ENCODE measurements around the gene DCAF8L2. TPM values are rescaled to one million over a fixed set of nuclear protein-coding genes. Genes with fewer than 3 reads are reported as not detected.

DCAF8L2 gene
- total RNA-seq, 1 donor from 2014 or later = not detected

- H3K27me3 ChIP-seq = no peaks in the 10 kb centered on the region
- H3K36me3 ChIP-seq = no peaks in the 10 kb centered on the region
- no peak overlapping the region for H3K4me3 ChIP-seq
- TF ChIP-seq CTCF (IDR thresholded peaks at IDR 0.05) = no peak
- no peak for TF ChIP-seq POLR2A (IDR thresholded peaks at IDR 0.05)
- TF ChIP-seq POLR2AphosphoS5 (IDR thresholded peaks at IDR 0.05; ENCODE audit: insufficient read depth in 1 of 2, low read depth in 1 of 2) = no peak
- H3K27ac ChIP-seq = no peak overlapping the region
- intact Hi-C loops (cut with DNase I) = no loop called here
- no peaks in the 10 kb centered on the region for H3K4me1 ChIP-seq
- DNase-seq (ENCODE audit: extremely low spot score in 2 of 2) = no peak
- no peaks in the 10 kb centered on the region for H3K9me3 ChIP-seq
These were observed 19.0 kb upstream of the DCAF8L2 start for GRCh38 chrX:27571164-27571563.

DNA sequence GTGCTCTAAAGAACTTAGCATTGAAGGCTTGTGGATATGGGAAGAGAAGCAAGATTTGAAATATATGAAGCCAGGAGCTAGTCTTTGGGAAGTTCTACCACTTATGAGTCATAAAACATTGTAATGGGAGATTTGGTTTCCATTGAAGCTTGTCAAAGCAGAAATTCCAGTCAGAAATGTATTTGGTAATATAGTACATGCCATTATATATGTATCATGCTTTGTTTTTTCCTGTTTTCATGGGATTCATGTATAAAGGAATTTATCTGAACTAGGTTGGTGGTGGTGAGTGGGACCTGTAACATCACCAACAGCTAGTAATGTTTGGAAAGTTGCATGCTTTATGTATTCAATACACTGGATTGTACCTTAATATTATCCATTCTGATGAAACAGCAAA, 14.6 kb upstream of the DCAF8L2 start:
- intact Hi-C loops (cut with DNase I) = no loop called here
- Histone ChIP-seq H3K27ac (no peak overlapping the region), H3K27me3 (no peaks in the 10 kb centered on the region), H3K9me3 (no peaks in the 10 kb centered on the region), H3K4me3 (no peak overlapping the region), H3K4me1 (no peaks in the 10 kb centered on the region), H3K36me3 (no peaks in the 10 kb centered on the region)
- TF ChIP-seq POLR2AphosphoS5 (IDR thresholded peaks at IDR 0.05; ENCODE audit: insufficient read depth in 1 of 2, low read depth in 1 of 2) = no peak
- TF ChIP-seq CTCF (IDR thresholded peaks at IDR 0.05) = no peak
- DNase-seq (ENCODE audit: extremely low spot score in 2 of 2) = no peak

GRCh38 chrX:27583976-27584375, 6.2 kb upstream of the DCAF8L2 start:
- Histone ChIP-seq H3K4me3 (no peak overlapping the region), H3K9me3 (no peaks in the 10 kb centered on the region), H3K36me3 (no peaks in the 10 kb centered on the region), H3K27me3 (no peaks in the 10 kb centered on the region), H3K4me1 (no peaks in the 10 kb centered on the region), H3K27ac (no peak overlapping the region)
- no peak for DNase-seq (ENCODE audit: extremely low spot score in 2 of 2)
- TF ChIP-seq POLR2AphosphoS5 (IDR thresholded peaks at IDR 0.05; ENCODE audit: insufficient read depth in 1 of 2, low read depth in 1 of 2) (no peak), POLR2A (IDR thresholded peaks at IDR 0.05) (no peak), CTCF (IDR thresholded peaks at IDR 0.05) (no peak)
- intact Hi-C loops (cut with DNase I) = no loop called here

DNA sequence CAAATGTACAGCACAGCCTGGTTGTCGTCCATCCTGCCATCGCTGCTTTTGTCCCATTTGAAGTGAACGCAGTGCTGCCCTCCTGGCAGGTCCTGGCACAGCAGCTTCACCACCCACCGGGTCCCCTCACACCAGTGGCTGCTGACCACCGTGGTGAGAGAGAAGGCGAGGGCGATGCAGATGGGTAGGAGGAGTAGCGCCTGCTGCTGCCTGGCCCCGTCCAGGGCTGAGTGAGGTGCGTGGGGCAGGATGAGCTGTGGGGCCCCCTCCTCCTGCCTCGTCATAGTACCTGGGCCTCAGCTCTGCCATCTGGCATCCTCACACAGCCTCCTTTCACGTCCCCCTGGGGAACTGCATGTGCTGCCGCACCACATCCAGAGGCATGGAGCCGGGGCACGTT, 1.8 kb downstream of the DCAF8L2 start:
- intact Hi-C loops (cut with DNase I) = no loop called here
- Histone ChIP-seq H3K36me3 (no peaks in the 10 kb centered on the region), H3K4me3 (no peak overlapping the region), H3K27ac (no peak overlapping the region), H3K9me3 (no peaks in the 10 kb centered on the region), H3K27me3 (no peaks in the 10 kb centered on the region), H3K4me1 (no peaks in the 10 kb centered on the region)
- DNase-seq (ENCODE audit: extremely low spot score in 2 of 2) = no peak
- TF ChIP-seq POLR2A (IDR thresholded peaks at IDR 0.05) (no peak), CTCF (IDR thresholded peaks at IDR 0.05) (no peak), POLR2AphosphoS5 (IDR thresholded peaks at IDR 0.05; ENCODE audit: insufficient read depth in 1 of 2, low read depth in 1 of 2) (no peak)

GRCh38 chrX:27597508-27597907, 7.4 kb downstream of the DCAF8L2 start:
- Histone ChIP-seq H3K9me3 (no peaks in the 10 kb centered on the region), H3K4me1 (no peaks in the 10 kb centered on the region), H3K36me3 (no peaks in the 10 kb centered on the region), H3K27ac (no peak overlapping the region), H3K27me3 (no peaks in the 10 kb centered on the region), H3K4me3 (no peak overlapping the region)
- DNase-seq (ENCODE audit: extremely low spot score in 2 of 2) = no peak
- intact Hi-C loops (cut with DNase I) = no loop called here
- TF ChIP-seq POLR2AphosphoS5 (IDR thresholded peaks at IDR 0.05; ENCODE audit: insufficient read depth in 1 of 2, low read depth in 1 of 2) = no peak
- TF ChIP-seq CTCF (IDR thresholded peaks at IDR 0.05) = no peak
- no peak for TF ChIP-seq POLR2A (IDR thresholded peaks at IDR 0.05)
